Fibroblast of the conjunctiva (primary cell): ENCODE data around the gene MED10.

Experiments used
- DNase-seq: peaks from one replicate; pipeline ENCODE4 v3.0.0-alpha.2; 2010; ENCODE audit warnings: low read depth

MED10 gene

GRCh38 chr5:6348476-6349000 is 29.8 kb downstream of the MED10 start:
- no peak for DNase-seq

DNA sequence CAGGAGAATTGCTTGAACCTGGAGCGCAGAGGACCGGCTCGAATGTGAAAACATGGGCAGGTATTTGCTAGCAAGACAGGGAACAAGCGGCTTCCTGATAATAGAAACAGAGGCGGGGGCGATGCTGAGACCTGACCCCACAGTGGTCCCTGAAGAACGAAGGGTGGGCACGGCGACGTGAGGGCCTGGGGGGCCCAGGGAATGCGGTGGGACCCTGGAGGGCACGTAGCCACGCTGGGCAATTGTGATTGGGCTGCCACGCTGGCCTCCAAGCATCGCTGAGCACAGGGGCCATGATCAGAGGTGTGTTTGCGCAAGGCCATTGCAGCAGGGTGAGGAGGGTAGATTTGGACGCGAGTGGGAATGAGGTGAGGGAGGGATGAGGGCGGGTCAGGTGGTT is 30.7 kb downstream of the MED10 start:
- no peak for DNase-seq

DNA sequence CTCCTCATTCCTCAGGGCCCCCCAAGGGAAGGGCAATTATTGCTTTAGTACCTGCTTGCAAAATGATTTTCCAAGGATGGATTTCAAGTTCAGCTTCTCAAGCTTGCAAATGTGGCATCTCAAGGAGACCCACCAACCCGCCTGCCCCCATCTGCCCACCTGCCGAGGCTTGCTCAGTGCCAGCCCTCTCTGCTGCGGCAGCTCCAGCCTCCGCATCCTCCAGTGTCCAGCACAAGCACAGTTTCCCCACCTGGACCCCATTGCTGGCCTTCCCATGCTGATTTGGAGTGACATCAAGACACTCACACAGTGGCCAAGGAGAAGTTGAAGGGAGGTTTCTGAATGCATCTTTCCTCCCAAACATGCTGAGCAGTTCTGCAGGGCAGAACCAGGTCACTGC is 31.2 kb downstream of the MED10 start:
- DNase-seq: no peak

DNA sequence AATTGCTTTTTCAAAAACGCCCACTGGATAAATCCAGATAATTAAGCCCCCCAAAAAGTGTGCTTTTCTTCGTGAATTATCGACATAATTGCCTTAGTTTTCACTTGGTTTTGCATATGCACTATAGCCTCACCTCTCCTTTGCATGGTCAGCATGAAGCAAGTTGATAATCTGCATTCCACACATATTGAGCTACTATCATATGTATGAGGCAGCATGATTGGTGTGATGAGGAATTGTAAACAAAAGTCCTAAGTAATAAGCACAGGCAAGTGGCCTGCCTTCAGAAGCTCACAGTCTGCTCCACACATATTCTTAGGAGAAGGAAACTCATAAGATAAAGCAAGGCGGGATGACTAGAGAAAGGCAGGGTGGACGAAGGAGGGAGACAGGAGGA is 33.8 kb downstream of the MED10 start:
- DNase-seq: no peak

- no peak for DNase-seq
These were observed 34.3 kb downstream of the MED10 start for GRCh38 chr5:6343951-6344592.

DNA sequence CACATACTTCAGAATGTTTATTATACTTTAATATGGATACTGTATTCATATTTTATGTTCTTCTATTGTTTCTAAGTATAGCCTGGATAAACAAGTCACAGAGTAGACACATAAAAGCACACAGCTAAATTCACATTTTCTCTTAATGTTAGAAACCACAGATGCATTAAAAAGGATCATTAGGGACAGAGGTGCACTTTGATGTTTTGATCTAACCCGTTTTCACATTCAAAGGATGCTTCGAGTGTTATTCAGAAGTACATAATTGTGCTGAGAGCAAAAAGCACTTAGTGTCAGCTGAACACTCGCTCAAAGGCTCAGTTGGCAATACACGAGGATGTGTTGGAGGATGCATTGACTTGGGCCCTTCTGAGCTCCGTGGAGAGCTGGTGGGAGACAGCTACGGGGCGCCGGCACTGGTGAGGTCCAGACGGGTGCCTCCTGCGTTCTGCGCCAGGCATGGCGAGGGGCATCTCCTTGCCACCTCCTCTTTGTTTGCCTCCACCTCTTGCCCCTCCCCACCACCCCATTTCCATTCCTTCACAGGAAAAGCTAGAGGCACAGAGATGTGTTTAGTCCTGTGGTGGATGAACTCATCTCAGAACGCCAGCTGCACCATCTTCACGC is 35.5 kb downstream of the MED10 start:
- no peak for DNase-seq

DNA sequence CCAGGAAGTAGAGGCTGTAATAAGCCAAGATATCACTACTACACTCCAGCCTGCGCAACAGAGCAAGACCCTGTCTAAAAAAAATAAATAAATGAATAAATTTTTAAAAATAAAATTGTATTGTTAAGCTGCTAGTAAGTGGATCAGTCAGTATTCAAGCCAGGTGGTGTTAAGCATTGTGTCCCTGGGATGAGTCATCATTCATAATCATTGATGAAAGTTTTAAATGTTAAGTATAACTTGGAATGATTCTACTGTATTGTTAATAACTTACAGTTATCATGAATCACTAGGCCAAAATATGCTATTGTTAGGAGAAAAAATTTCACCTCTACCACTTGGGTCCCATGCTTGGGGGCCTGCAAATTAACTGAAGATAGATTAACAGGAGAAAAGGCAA is 38.2 kb downstream of the MED10 start:
- no peak for DNase-seq

DNA sequence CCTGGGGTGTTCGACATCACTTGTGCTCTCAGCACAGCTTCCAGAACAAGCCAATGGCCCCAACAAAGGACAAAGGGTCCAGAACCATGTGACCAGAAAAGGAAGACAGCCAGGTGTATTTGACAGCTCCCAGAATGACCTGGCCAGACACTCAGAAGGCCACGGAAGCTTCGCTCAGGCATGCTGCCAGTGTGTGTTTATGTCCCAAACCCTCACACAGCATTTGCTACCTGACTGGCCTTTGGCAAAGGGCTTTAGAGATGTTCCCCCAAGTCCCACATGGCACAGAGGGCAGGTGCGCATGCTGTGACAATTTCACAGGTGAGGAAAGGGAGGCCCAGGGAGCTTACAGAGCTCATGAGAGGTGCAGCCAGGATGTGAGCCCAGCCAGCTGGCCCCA is 39.5 kb downstream of the MED10 start:
- no peak for DNase-seq

DNA sequence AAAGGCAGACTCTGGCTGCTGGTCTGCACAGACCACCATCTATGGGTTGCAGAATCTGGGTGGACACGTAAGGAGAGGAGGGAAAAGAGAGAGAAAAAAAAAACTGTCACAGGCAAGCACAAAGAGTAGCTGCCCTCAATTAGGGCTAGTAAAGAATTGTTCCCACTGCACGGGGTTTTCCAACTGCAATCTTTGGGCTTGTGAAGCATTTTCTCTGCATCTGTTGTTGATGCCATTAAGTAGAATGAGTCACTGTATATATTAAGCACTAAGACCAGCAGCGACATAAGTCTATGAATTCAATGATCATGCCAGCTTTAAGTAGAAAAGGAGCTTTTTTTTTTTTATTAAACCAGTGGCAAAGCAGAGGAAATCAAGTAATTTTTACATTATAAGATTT is 40.2 kb downstream of the MED10 start:
- no peak for DNase-seq

GRCh38 chr5:6333182-6333905 is 45.0 kb downstream of the MED10 start:
- no peak for DNase-seq

- DNase-seq: no peak
These were observed 50.2 kb downstream of the MED10 start for GRCh38 chr5:6328173-6328572.

DNA sequence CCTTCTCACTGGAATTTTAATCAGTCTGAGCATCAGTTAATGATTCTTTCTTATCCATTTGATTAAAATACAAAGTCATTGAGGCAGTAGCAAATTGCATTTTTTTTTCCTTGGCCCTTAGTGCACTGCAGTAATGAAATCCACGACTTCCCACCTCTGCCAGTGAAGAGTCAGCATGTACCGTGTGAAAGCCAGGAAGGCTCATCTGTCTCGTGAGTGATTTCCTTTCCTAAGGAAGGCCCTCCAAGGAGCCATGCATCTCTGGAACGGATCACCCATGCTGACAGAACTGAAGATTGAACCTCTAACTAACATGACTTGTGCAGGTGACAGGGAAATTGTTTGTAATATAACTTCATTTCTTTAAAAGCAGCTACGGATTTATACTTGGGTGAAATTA is 51.6 kb downstream of the MED10 start:
- DNase-seq: no peak

DNA sequence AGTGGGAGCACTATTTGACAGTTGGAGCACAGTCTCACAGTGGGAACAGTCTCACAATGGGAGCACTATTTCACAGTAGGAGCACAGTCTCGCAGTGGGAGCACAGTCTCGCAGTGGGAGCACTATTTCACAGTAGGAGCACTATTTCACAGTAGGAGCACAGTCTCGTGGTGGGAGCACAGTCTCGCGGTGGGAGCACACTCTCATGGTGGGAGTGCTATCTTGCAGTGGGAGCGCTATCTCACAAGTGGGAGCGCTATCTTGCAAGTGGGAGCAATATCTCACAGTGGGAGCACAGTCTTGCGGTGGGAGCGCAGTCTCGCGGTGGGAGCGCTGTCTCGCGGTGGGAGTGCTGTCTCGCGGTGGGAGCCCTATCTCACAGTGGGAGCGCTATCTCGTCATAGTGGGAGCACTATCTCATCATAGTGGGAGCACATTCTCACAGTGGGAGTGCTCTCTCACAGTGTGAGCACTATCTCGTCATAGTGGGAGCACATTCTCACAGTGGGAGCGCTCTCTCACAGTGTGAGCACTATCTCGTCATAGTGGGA is 56.1 kb downstream of the MED10 start:
- no peak for DNase-seq
